NB4 (cell line): ENCODE results near the gene IRF9.
"Not testable (repeated sequence)": the region's sequence is repeated elsewhere in the genome, so short reads cannot be mapped to it uniquely, and the experiment has no call there.

Source experiments
- DNase-seq: peaks from one replicate; pipeline ENCODE4 v3.0.0; 2010; ENCODE audit warnings: low read depth
- H3K4me3 ChIP-seq: one replicate; pipeline ENCODE4 v1.5.1; 2011; ENCODE audit warnings: mild to moderate bottlenecking, low read depth, low read length, moderate library complexity
- MYC ChIP-seq: IDR thresholded peaks from 2 replicates; pipeline ENCODE4 v1.6.1; 2011; ENCODE audit warnings: low read depth, low read length
- POLR2A ChIP-seq: IDR thresholded peaks from 2 replicates; pipeline ENCODE4 v1.6.1; 2011; ENCODE audit warnings: mild to moderate bottlenecking; ENCODE audit not compliant: insufficient read length; ENCODE audit errors: extremely low read depth
- TF ChIP-seq, protein P1 (sequence below): IDR thresholded peaks from one replicate; pipeline ENCODE4 v1.5.1; 2012; ENCODE audit warnings: low read depth, low read length
- TF ChIP-seq, protein P2 (sequence below): IDR thresholded peaks from 2 replicates; pipeline ENCODE4 v1.6.1; 2011; ENCODE audit warnings: low read depth, low read length

IRF9 gene

DNA sequence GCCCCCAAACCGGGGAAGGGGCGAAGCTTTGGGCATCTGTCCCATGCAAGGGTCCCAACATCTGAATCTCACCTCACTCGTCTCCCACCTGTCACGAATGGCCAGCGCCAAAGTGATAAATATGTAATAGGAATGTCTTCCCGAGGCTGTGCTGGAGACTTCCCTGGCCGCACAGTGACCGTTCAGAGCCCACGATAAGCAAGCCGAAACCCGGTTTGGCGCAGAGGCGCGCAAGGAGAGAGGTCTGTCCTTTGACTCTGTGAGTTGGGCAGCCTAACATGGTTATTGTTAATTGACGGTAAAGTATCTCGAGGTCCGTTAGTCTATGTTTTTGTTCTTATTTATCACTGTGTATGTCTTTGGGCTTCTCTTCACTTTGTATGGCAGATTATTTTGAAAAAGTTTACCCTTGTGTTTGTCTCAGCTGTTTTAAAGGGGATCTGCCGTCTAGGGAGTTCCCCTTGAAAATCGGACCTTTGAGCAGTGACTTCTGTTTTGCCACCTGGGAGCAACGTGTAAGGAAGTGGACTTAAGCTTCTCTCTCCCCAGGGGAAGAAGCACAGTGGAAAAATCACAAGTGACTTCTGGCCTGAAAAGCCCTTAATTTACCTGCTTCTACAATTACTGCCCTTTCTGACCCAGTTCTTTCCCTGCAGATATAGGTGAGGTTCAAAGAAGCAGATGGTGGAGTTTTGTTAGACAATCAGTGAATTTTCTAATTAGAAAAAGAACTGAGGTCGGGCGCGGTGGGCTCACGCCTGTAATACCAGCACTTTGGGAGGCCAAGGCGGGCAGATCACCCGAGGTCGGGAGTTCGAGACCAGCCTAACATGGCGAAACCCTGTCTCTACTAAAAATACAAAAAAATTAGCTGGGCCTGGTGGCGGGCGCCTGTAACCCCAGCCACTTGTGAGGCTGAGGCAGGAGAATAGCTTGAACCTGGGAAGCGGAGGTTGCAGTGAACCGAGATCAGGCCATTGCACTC is 35.3 kb downstream of the IRF9 start:
- DNase-seq = peak; percentile 68
- peak overlapping the region; percentile 89 for H3K4me3 ChIP-seq
- TF ChIP-seq MYC = peak; percentile 86
- TF ChIP-seq POLR2A = no peak
- TF ChIP-seq, protein P1, sequence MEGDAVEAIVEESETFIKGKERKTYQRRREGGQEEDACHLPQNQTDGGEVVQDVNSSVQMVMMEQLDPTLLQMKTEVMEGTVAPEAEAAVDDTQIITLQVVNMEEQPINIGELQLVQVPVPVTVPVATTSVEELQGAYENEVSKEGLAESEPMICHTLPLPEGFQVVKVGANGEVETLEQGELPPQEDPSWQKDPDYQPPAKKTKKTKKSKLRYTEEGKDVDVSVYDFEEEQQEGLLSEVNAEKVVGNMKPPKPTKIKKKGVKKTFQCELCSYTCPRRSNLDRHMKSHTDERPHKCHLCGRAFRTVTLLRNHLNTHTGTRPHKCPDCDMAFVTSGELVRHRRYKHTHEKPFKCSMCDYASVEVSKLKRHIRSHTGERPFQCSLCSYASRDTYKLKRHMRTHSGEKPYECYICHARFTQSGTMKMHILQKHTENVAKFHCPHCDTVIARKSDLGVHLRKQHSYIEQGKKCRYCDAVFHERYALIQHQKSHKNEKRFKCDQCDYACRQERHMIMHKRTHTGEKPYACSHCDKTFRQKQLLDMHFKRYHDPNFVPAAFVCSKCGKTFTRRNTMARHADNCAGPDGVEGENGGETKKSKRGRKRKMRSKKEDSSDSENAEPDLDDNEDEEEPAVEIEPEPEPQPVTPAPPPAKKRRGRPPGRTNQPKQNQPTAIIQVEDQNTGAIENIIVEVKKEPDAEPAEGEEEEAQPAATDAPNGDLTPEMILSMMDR = no peak
- TF ChIP-seq, protein P2, sequence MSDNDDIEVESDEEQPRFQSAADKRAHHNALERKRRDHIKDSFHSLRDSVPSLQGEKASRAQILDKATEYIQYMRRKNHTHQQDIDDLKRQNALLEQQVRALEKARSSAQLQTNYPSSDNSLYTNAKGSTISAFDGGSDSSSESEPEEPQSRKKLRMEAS = peak; percentile 85

DNA sequence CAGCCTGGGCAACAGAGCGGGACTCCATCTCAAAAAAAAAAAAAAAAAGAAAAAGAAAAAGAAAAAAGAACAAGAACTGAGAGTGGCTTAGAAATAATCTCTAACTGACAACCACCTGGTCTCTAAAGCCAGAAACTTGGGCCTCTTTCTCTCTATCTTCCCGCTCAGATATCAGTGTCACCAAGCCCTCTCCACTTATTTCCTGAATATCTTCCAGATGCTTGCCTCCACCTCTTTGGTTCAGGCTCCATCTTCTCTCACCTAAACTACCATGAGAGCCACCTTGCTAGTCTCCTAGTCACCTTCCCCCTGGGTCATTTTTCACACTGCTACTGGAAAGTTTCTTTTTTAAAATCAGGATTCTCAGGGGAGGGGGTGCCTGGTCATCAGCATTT is 36.0 kb downstream of the IRF9 start:
- no peak for DNase-seq
- peak overlapping the region; percentile 7 for H3K4me3 ChIP-seq
- TF ChIP-seq POLR2A (no peak), MYC (no peak)
- TF ChIP-seq, protein P2 = no peak
- TF ChIP-seq, protein P1 = no peak

DNA sequence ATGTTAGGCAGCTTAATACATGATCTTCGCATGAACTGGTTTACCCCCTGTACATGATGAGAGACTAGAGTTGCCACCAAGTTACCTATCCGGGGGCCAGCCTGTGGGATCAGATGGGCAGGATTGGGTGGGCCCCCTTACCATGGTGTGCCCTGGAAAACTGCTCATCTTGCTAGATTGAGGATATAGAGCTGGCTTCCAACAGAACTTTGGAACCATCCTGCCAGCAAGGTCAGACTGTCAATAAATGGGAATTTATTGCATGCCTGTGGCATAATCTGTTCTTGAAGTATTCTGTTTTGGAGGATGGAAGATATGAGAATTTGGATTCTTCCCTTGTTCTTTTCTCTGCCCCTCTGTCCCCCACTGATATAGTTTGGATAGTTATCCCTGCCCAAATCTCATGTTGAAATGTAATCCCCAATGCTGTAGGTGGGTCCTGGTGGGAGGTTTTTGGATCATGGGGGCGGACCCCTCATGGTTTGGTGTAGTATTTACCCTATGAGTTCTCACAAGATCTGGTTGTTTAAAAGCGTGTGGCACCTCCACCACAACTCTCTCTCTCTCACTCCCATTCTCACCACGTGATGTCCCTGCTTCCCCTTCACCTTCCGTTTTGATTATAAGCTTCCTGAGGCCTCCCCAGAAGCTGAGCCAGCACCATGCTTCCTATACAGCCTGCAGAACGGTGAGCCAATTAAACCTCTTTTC is 37.9 kb downstream of the IRF9 start:
- TF ChIP-seq, protein P2 = no peak
- TF ChIP-seq, protein P1 = no peak
- TF ChIP-seq MYC (no peak), POLR2A (no peak)
- no peak for DNase-seq

DNA sequence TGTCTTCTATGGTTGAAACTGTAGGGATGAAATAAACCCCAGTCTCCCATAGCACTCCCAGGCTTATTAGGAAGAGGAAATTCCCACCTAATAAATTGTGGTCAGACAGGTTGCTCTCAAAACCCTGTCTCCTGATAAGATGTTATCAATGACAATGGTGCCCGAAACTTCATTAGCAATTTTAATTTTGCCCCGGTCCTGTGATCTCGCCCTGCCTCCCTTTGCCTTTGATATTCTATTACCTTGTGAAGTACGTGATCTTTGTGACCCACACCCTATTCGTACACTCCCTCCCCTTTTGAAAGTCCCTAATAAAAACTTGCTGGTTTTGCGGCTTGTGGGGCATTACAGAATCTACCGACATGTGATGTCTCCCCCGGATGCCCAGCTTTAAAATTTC is 41.5 kb downstream of the IRF9 start:
- H3K4me3 ChIP-seq = not testable (repeated sequence)

More for the DNA sequence above, 37.9 kb downstream of the IRF9 start:
- no peak overlapping the region for H3K4me3 ChIP-seq

DNA sequence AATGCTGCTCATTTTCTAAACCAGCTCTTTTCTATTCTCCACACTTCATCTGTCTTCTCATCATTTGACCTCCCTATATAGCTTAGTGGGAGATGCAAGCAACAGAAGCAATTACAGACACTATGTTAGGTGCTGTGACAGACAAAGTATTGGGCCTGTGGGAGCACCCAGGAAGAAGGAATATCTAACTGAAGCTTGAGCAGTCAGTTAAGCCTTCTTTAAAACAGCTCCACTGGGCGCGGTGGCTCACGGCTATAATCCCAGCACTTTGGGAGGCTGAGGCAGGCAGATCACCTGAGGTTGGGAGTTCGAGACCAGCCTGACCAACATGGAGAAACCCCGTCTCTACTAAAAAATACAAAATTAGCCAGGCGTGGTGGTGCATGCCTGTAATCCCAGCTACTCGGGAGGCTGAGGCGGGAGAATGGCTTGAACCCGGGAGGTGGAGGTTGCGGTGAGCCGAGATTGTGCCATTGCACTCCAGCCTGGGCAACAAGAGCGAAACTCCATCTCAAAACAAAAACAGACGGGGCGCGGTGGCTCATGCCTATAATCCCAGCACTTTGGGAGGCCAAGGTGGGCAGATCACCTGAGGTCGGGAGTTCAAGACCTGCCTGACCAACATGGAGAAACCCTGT is 42.3 kb downstream of the IRF9 start:
- DNase-seq, H3K4me3 ChIP-seq: not testable (repeated sequence)

More for the DNA sequence above, 41.5 kb downstream of the IRF9 start:
- not testable (repeated sequence) for DNase-seq

DNA sequence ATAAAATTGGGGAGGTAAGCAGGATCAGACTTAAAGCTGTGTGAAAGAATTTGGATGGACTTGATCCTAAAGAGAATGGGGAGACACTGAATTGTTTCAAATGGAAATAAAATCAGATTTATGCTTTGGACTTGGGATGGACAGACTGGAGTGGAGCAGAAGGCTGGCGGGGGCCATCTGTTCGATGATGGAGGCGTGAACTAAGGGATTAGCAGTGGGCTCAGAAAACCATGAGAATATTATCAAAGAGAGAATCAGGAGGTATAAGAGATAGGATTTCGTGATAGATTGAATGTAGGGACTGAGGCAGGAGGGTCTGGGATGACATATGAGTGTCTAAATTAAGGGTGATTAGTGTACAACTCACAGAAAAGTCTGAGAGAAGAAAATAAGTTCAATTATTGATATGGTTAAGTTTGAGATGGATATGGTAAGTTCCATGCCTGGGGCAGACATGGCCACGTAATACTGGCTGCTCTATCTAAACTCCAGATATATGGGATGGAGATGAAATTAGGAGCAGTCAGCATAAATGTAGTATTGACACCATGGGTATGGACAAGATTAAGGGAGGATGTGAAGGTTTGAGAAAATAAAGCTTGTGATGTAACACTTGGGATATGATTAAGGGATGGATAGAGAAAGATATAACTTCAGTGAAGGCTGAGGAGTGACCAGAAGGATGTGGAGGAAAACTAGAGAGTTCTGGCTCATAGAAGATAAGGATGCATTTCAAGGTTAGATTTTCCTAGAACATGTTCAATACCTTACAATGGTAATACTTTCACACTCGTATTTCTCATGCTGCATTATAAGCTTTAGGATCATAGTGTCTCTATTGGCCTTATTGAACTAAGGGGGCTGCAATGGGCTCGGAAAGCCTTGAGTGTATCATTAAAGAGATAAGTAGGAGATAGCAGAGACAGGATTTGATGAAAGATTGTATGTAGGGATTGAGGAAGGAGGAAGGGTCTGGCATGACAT is 43.4 kb downstream of the IRF9 start:
- H3K4me3 ChIP-seq = no peak overlapping the region
- DNase-seq = no peak
- TF ChIP-seq, protein P1 = no peak
- TF ChIP-seq POLR2A = no peak
- no peak for TF ChIP-seq MYC
- TF ChIP-seq, protein P2 = no peak
